HG02943 (cell line): ENCODE data around the gene FERMT2.
"Not testable (repeated sequence)": the region's sequence is repeated elsewhere in the genome, so short reads cannot be mapped to it uniquely, and the experiment has no call there.

Experiments
- ATAC-seq: cut with Tn5 transposase; IDR thresholded peaks from one replicate; pipeline ENCODE4 v1.9.1; 2021; ENCODE audit warnings: mild to moderate bottlenecking, low read depth, moderate library complexity; ENCODE audit not compliant: unreplicated experiment

The FERMT2 gene

GRCh38 chr14:52944254-52944653 is 6.6 kb downstream of the FERMT2 start:
- ATAC-seq = no peak

- no peak for ATAC-seq
These were observed 11.4 kb downstream of the FERMT2 start for GRCh38 chr14:52939427-52939826.

- ATAC-seq = no peak
These were observed 13.0 kb downstream of the FERMT2 start for GRCh38 chr14:52937869-52938268.

- ATAC-seq = no peak
These were observed 13.5 kb downstream of the FERMT2 start for GRCh38 chr14:52937306-52937705.

- no peak for ATAC-seq
These were observed 14.4 kb downstream of the FERMT2 start for GRCh38 chr14:52936437-52936836.

- no peak for ATAC-seq
These were observed 15.0 kb downstream of the FERMT2 start for GRCh38 chr14:52935833-52936232.

GRCh38 chr14:52934762-52935161 is 16.1 kb downstream of the FERMT2 start:
- no peak for ATAC-seq

GRCh38 chr14:52929192-52929807 is 21.6 kb downstream of the FERMT2 start:
- no peak for ATAC-seq

- ATAC-seq = no peak
These were observed 23.9 kb downstream of the FERMT2 start for GRCh38 chr14:52926953-52927352.

GRCh38 chr14:52923902-52924575 is 26.8 kb downstream of the FERMT2 start:
- no peak for ATAC-seq

- ATAC-seq = no peak
These were observed 28.2 kb downstream of the FERMT2 start for GRCh38 chr14:52922656-52923055.

- ATAC-seq = no peak
These were observed 28.8 kb downstream of the FERMT2 start for GRCh38 chr14:52922059-52922458.

- not testable (repeated sequence) for ATAC-seq
These were observed 30.4 kb downstream of the FERMT2 start for GRCh38 chr14:52920411-52920810.

GRCh38 chr14:52919971-52920370 is 30.9 kb downstream of the FERMT2 start:
- no peak for ATAC-seq

GRCh38 chr14:52918486-52918885 is 32.4 kb downstream of the FERMT2 start:
- ATAC-seq = peak; percentile 79

GRCh38 chr14:52917735-52918134 is 33.1 kb downstream of the FERMT2 start:
- ATAC-seq = no peak

- no peak for ATAC-seq
These were observed 36.6 kb downstream of the FERMT2 start for GRCh38 chr14:52914295-52914694.

GRCh38 chr14:52913271-52913670 is 37.6 kb downstream of the FERMT2 start:
- no peak for ATAC-seq

GRCh38 chr14:52911904-52912303 is 38.9 kb downstream of the FERMT2 start:
- ATAC-seq = no peak

GRCh38 chr14:52910572-52910971 is 40.3 kb downstream of the FERMT2 start:
- no peak for ATAC-seq

GRCh38 chr14:52907949-52908348 is 42.9 kb downstream of the FERMT2 start:
- ATAC-seq = no peak

GRCh38 chr14:52906141-52906601 is 44.7 kb downstream of the FERMT2 start:
- ATAC-seq = no peak
